Peyer's patch (tissue), 4 donors: ENCODE measurements around the gene SMTNL2.

Experiments
- CTCF ChIP-seq, 6 experiments: fragments of 450-650 bp in 4 of 6; fragments of 200-600 bp in 2 of 6; sonication (generic) in 1 of 6; IDR thresholded peaks; one replicate each; pipeline ENCODE4 v1.5.1; 2017 to 2019; ENCODE audit warnings: antibody characterized with exemption in 6 of 6, mild to moderate bottlenecking in 3 of 6, moderate library complexity in 1 of 6
- POLR2A ChIP-seq, 2 donors: fragments of 450-650 bp; IDR thresholded peaks; one replicate each; pipeline ENCODE4 v1.5.1; 2017; ENCODE audit warnings: antibody characterized with exemption in 2 of 2, mild to moderate bottlenecking in 2 of 2, moderate library complexity in 2 of 2

GRCh38 chr17:4551141-4551540 is 33.2 kb upstream of the SMTNL2 start:
- TF ChIP-seq CTCF (IDR thresholded peaks at IDR 0.05) = no peak
- no peak for TF ChIP-seq POLR2A (IDR thresholded peaks at IDR 0.05)
